ENCODE measurements around the gene SNRNP200. TPM values are rescaled to one million over a fixed set of nuclear protein-coding genes. Genes with fewer than 3 reads are reported as not detected.

Gene SNRNP200
- total RNA-seq, 1 donor from 2014 or later = 87.2 TPM

Other genes starting within 250 kb of the SNRNP200 start
- gene ADRA2B, start 189.0 kb downstream of the SNRNP200 start, total RNA-seq = 1.2 TPM
- gene ASTL, start 167.0 kb downstream of the SNRNP200 start, total RNA-seq = not detected
- gene DUSP2, start 160.1 kb downstream of the SNRNP200 start, total RNA-seq = 6.1 TPM
- 107 TPM for gene STARD7, start 96.7 kb downstream of the SNRNP200 start, total RNA-seq
- gene TMEM127, start 39.5 kb downstream of the SNRNP200 start, total RNA-seq = 58.7 TPM
- gene CIAO1, start 39.3 kb downstream of the SNRNP200 start, total RNA-seq = 71.0 TPM
- gene ITPRIPL1, start 19.8 kb upstream of the SNRNP200 start, total RNA-seq = 3.1 TPM
- gene NCAPH, start 30.2 kb upstream of the SNRNP200 start, total RNA-seq = 0.77 TPM
- gene NEURL3, start 199.8 kb upstream of the SNRNP200 start, total RNA-seq = not detected
- 50.9 TPM for gene ARID5A, start 231.2 kb upstream of the SNRNP200 start, total RNA-seq

All from mesenteric fat pad (tissue), 1 donor.